Diencephalon (tissue), 1 donor: ENCODE data around the gene OR5H1. TPM values are rescaled to one million over a fixed set of nuclear protein-coding genes. Genes with fewer than 3 reads are reported as not detected.

Source experiments
- total RNA-seq: library from RNA; depleted of rRNA; stranded (reverse); fragments of >200 nt; gene quantifications from one replicate; pipeline ENCODE4 v1.2.3, GENCODE V29; 2014

OR5H1 gene
- not detected for total RNA-seq

DNA sequence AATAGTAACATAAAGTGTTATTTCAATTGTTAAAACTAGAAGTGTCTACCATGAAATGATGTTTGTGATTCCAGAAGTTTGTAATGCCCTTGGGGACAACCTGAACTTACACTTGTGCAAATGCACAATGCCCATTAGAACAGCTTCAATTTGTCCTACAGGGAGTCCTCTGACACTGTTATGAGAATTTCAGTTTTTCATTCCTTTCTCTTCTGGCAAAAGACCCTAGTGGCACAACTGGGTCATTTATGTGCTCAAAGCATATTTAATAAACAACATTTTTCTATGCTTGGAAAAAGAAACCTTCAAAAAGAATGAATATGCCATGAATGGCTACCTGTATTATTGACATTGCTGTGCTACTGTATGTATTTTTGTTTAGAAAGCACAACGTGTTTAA lies at the start of gene OR5H1:
Gene OR5H1 (plus strand): TSS at position 301 of the 400 bp plus-strand sequence. CDS start 1,977 bp downstream, outside the sequence.

DNA sequence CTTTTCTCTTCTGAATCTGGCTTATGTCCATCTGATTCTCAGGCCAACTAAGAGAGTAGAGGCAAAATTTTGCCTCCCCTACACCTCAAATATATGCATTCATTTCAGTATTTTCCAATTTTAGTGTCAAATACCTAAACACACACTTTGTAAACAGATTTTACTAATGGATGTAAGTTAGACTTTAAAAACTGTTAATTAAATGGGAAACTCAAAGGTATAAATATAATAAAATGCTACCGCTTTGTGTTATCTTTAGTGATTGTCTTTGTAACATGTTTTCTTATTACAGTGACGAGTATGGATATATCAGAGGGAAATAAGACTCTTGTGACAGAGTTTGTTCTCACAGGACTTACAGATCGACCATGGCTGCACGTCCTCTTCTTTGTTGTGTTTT lies 43.6 kb upstream of the OR5H1 start, which contains the start of gene OR5AC2:
Gene OR5AC2 (plus strand): TSS at position 301 of the 400 bp plus-strand sequence. CDS start 0 bp downstream, at position 301.

DNA sequence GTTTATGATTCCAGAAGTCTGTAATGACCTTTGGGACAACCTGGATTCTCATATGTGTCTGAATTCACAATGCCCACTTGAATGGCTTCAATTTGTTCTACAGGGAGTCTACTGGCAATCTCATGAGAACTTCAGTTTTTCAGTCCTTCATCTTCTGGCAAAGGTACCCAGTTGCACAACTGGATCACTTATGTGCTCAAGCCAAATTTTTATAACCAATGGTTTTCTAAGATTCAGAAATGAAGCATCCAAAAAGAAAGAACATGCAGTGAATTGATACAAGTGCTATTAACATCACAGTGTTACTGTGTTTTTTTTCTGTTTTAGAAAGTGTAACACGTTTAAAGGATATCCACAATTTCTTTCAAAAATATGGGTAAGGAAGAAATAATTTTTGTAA lies 16.7 kb downstream of the OR5H1 start, which contains the start of gene OR5H14:
Gene OR5H14 (plus strand): TSS at position 301 of the 400 bp plus-strand sequence. CDS start 1,907 bp downstream, outside the sequence.

DNA sequence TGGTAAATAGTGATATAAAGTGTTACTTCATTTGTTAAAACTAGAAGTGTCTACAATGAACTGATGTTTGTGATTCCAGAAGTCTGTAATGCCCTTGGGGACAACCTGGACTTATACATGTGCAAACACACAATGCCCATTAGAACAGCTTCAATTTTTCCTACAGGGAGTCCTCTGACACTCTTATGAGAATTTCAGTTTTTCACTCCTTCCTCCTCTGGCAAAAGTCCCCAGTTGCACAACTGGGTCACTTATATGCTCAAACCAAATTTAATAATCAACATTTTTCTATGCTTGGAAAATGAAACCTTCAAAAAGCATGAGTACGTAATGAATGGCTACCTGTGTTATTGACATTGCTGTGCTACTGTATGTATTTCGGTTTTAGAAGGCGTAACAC lies 35.9 kb downstream of the OR5H1 start, which contains the start of gene OR5H15:
Gene OR5H15 (plus strand): TSS at position 301 of the 400 bp plus-strand sequence. CDS start 2,004 bp downstream, outside the sequence.

Other genes starting within 250 kb of the OR5H1 start
- gene RIOX2, start 158.3 kb upstream of the OR5H1 start, total RNA-seq, result 27.7 TPM
- gene GABRR3, start 95.4 kb upstream of the OR5H1 start, total RNA-seq, result not detected
- not detected for gene OR5AC2, start 43.5 kb upstream of the OR5H1 start, total RNA-seq
- gene OR5H14, start 16.8 kb downstream of the OR5H1 start, total RNA-seq, result not detected
- not detected for gene OR5H15, start 36.0 kb downstream of the OR5H1 start, total RNA-seq
- not detected for gene OR5H6, start 133.5 kb downstream of the OR5H1 start, total RNA-seq
- gene OR5H2, start 151.8 kb downstream of the OR5H1 start, total RNA-seq, result not detected
- gene OR5K4, start 223.1 kb downstream of the OR5H1 start, total RNA-seq, result not detected